ENCODE measurements around the gene UNC93A. TPM values are rescaled to one million over a fixed set of nuclear protein-coding genes. Genes with fewer than 3 reads are reported as not detected.
A peak's percentile ranks its signal among the peaks of the same experiment; 100 is the strongest.
"Not testable (repeated sequence)": the region's sequence is repeated elsewhere in the genome, so short reads cannot be mapped to it uniquely, and the experiment has no call there.

UNC93A gene
- total and polyA plus RNA-seq, 3 donors from 2014 or later: 0.39 TPM; not detected in 2

GRCh38 chr6:167287513-167288048, 3.5 kb upstream of the UNC93A start:
- DNase-seq: no peak
- intact Hi-C loops (cut with DNase I; ENCODE audit: low total_unique reads): no loop called here
- H3K4me3 ChIP-seq: no peak overlapping the region
- H3K9me3 ChIP-seq: no peaks in the 10 kb centered on the region
- TF ChIP-seq CTCF (IDR thresholded peaks at IDR 0.05) (no peak), POLR2A (IDR thresholded peaks at IDR 0.05) (no peak)
- H3K4me1 ChIP-seq: no peaks in the 10 kb centered on the region
- no peaks in the 10 kb centered on the region for H3K27me3 ChIP-seq
- H3K27ac ChIP-seq: no peak overlapping the region
- H3K36me3 ChIP-seq (ENCODE audit: low read depth, missing control alignments): no peaks in the 10 kb centered on the region
- WGBS, 2 donors: 53 to 69% methylated on average over 11 to 13 of the region's 13 CpGs

GRCh38 chr6:167288591-167289225, 2.4 kb upstream of the UNC93A start:
- H3K9me3 ChIP-seq; H3K4me1 ChIP-seq; intact Hi-C loops (cut with DNase I; ENCODE audit: low total_unique reads); H3K36me3 ChIP-seq (ENCODE audit: low read depth, missing control alignments); H3K27me3 ChIP-seq; H3K4me3 ChIP-seq; H3K27ac ChIP-seq: not testable (repeated sequence)
- TF ChIP-seq CTCF (IDR thresholded peaks at IDR 0.05): peak in 2 of 3 experiments; percentile 34 to 69
- WGBS, 2 donors: 14 to 26% methylated on average over 14 of the region's 14 CpGs
- DNase-seq: peak; percentile 33

DNA sequence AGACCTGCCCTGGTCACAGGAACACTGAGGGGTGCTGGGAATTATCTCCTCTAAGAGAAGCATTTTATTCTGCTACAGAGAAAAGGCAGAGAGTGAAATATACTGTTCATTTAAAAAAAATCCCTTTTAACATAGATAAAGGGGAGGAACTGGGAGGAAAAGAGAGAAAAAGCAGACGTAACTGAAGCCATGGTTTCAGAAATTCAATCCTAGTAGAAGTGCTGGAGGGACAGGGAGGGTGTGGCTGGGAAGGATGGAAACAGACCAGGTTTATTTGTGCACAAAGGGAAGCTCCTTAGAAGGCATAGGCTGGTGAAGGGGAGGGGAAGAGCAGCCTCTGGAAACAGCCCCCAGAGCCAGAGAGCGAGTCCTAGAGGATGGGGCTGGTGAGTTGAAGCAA, 1.8 kb upstream of the UNC93A start:
- WGBS, 2 donors: 81 to 85% methylated on average over 1 to 2 of the region's 2 CpGs

GRCh38 chr6:167291623-167292300, 647 bp downstream of the UNC93A start:
- WGBS, 2 donors: 88 to 93% methylated on average over 7 of the region's 7 CpGs
- TF ChIP-seq POLR2A (IDR thresholded peaks at IDR 0.05): no peak
- TF ChIP-seq CTCF (IDR thresholded peaks at IDR 0.05): no peak
- intact Hi-C loops (cut with DNase I; ENCODE audit: low total_unique reads): no loop called here
- Histone ChIP-seq H3K27ac (no peak overlapping the region), H3K27me3 (no peaks in the 10 kb centered on the region), H3K9me3 (no peaks in the 10 kb centered on the region), H3K4me1 (no peaks in the 10 kb centered on the region), H3K36me3 (ENCODE audit: low read depth, missing control alignments) (no peaks in the 10 kb centered on the region), H3K4me3 (no peak overlapping the region)
- no peak for DNase-seq

More for the DNA sequence above, 1.8 kb upstream of the UNC93A start:
- intact Hi-C loops (cut with DNase I; ENCODE audit: low total_unique reads); H3K36me3 ChIP-seq (ENCODE audit: low read depth, missing control alignments); H3K9me3 ChIP-seq; H3K27ac ChIP-seq; H3K4me1 ChIP-seq; H3K27me3 ChIP-seq; H3K4me3 ChIP-seq; DNase-seq: not testable (repeated sequence)

- intact Hi-C loops (cut with DNase I; ENCODE audit: low total_unique reads): no loop called here
- Histone ChIP-seq H3K9me3 (no peaks in the 10 kb centered on the region), H3K4me1 (no peaks in the 10 kb centered on the region), H3K36me3 (ENCODE audit: low read depth, missing control alignments) (no peaks in the 10 kb centered on the region), H3K4me3 (no peak overlapping the region), H3K27ac (no peak overlapping the region), H3K27me3 (no peaks in the 10 kb centered on the region)
- 90 to 91% methylated on average over 3 to 6 of the region's 6 CpGs for WGBS, 2 donors
- no peak for DNase-seq
- TF ChIP-seq CTCF (IDR thresholded peaks at IDR 0.05) (no peak), POLR2A (IDR thresholded peaks at IDR 0.05) (no peak)
Measured at GRCh38 chr6:167292301-167293087, 1.4 kb downstream of the UNC93A start.
